Right lobe of liver (tissue), 4 donors: ENCODE results near the gene ADAMTSL2.

Experiments used
- POLR2A ChIP-seq: fragments of 450-650 bp; IDR thresholded peaks from one replicate; pipeline ENCODE4 v1.6.1; 2017; ENCODE audit warnings: antibody characterized with exemption, mild to moderate bottlenecking
- TF ChIP-seq, protein P1 (sequence below), 4 donors: fragments of 200-600 bp in 3 of 4; fragments of 450-650 bp in 1 of 4; IDR thresholded peaks; one replicate each; pipeline versions ENCODE4 v1.5.1 to v1.8.0; 2016 to 2022; ENCODE audit warnings: antibody characterized with exemption in 4 of 4, mild to moderate bottlenecking in 2 of 4
- donor health status: DM: no; HTN: no; CAD: no.
- donor health status: DM: no; HTN: no; CAD: no.
- donor health status: DM: no; HTN: yes; CAD: no.

DNA sequence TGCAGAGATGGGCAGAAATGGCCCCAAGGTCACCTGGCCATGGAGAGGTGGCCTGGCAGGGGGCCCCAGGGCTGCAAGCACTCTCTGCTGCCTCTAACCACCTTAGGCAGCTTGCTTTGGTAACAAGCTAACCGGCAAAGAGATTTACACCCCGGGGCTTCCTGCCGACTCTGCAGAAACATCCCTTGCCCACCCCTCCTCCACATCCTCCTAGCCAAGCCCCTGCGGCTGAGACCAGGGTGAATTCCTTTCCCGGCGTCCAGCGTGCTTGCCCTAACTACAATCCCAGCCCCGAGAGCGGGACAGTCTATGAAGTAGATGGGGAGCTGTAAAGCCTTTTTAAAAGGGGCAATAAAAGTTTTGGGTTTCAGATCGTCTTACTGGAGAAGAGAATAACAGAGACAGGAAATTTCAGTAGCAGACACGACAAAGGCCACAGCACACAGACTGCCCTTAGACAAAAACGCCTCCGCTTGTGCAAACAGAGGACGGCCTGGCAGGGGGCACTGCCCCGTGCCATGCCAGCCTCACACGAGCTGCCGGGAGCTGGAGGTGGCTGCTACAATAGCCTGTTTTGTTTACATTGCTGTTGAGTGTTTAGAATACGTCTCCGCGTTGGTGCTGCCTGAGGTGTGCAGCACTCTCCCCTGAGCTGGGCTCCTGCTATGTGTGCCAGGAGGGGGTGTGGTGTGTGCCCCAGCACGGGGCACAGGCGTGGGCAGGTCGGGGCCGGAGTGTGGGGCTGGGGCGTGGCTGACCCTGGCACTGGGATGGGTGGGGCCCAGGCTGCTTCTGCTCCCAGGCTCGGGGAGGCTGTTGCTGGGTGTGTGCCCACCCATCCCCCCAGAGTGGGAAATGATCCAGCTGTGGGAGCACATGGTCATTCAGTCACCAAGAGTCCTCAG is 25.1 kb upstream of the ADAMTSL2 start:
- TF ChIP-seq, protein P1, sequence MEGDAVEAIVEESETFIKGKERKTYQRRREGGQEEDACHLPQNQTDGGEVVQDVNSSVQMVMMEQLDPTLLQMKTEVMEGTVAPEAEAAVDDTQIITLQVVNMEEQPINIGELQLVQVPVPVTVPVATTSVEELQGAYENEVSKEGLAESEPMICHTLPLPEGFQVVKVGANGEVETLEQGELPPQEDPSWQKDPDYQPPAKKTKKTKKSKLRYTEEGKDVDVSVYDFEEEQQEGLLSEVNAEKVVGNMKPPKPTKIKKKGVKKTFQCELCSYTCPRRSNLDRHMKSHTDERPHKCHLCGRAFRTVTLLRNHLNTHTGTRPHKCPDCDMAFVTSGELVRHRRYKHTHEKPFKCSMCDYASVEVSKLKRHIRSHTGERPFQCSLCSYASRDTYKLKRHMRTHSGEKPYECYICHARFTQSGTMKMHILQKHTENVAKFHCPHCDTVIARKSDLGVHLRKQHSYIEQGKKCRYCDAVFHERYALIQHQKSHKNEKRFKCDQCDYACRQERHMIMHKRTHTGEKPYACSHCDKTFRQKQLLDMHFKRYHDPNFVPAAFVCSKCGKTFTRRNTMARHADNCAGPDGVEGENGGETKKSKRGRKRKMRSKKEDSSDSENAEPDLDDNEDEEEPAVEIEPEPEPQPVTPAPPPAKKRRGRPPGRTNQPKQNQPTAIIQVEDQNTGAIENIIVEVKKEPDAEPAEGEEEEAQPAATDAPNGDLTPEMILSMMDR (IDR thresholded peaks at IDR 0.05) = peak in 1 of 4 donors; percentile 15
- peak; percentile 70 for TF ChIP-seq POLR2A
